ENCODE data around the gene ASIC1. TPM values are rescaled to one million over a fixed set of nuclear protein-coding genes. Genes with fewer than 3 reads are reported as not detected.

ASIC1 gene
- total and polyA plus RNA-seq, 2 of the 4 experiments (the other 2 are of a cell fraction) = 1.6 to 9.9 TPM

DNA sequence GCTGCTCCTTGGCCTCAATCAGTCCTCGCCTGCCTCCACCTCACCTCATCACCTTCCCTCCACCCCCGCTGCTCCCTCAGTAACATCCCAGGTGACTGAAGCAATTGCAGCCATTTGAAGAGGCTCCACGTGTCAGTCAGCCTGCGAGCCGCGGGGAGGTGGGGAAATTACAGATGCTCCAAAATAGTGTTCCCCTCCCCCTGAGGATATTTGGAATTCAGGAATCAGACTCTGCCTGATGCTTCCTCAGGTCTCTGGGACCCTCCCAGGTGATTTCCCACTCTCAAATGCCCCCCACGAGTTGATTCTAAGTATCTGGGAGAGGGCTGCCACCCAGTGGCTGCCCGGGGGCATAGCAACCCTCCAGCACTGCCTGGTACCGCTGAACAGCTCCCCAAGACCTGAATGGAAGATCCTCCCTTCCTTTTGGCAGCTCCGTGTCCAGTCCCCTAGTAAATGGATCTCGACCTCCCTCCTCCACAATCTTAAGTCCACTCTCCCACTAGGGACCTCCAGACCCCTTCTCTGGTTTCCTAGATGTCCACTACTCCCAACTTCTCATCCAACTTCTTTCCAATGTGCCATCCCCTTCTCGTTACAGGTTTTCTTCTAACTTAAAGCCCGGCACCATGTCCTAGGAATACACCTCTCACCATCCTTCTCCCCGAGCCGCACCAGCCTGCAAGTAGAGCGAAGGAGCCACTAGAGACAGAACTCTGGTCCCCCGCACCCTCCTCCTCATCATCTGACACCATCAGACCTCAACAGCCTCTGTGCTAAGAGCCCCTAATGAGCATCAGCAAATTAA lies 1.4 kb upstream of the ASIC1 start:
- Histone ChIP-seq H4K8ac (ENCODE audit: low read depth in 2 of 2, low read length in 2 of 2) (no peak overlapping the region), H2AK9ac (replicated peaks; ENCODE audit: low read depth, low read length, poor library complexity) (no peak overlapping the region), H2AFZ (replicated peaks; ENCODE audit: low read length, poor library complexity) (peak overlapping the region; percentile 74), H3K9ac (ENCODE audit: low read depth, low read length) (no peak overlapping the region), H3K4me3 (ENCODE audit: insufficient read depth, low read depth, low read length) (no peak overlapping the region), H2BK15ac (ENCODE audit: low read depth, low read length) (no peak overlapping the region), H3K27ac (ENCODE audit: insufficient read depth, low read length) (no peak overlapping the region), H3K36me3 (ENCODE audit: control insufficient read depth, insufficient read depth, low read length) (0 out of 2 replicates have a peak, but pooled peaks cover 3% of the 10 kb centered on the region), H3K79me1 (ENCODE audit: low read depth in 1 of 2, low read length in 2 of 2) (no peaks in the 10 kb centered on the region; a peak in 1 of 4 replicates), H3K23ac (ENCODE audit: low read depth, low read length) (0 out of 2 replicates have a peak overlapping the region, but pooled peaks have one; percentile 48), H3K27me3 (ENCODE audit: control insufficient read depth, insufficient read depth, low read length) (peaks cover 40% of the 10 kb centered on the region), H4K20me1 (ENCODE audit: insufficient read depth, low read length) (peaks cover 7% of the 10 kb centered on the region; the same call in 1 of the 2 replicates), H3K9me3 (ENCODE audit: control insufficient read depth, insufficient read depth, low read length) (no peaks in the 10 kb centered on the region), H3K4me2 (ENCODE audit: low read depth, low read length) (peak overlapping the region; percentile 84), H3K14ac (replicated peaks; ENCODE audit: low read depth, low read length) (no peak overlapping the region), H3K56ac (ENCODE audit: extremely low read depth, insufficient read depth, low read length) (no peak overlapping the region), H4K5ac (ENCODE audit: low read depth, low read length) (no peak overlapping the region), H2BK20ac (ENCODE audit: low read depth, low read length) (no peak overlapping the region), H2BK5ac (ENCODE audit: low read depth, low read length, poor library complexity, severe bottlenecking) (no peak overlapping the region), H2BK120ac (ENCODE audit: low read depth, low read length) (no peak overlapping the region), H2AK5ac (ENCODE audit: low read depth, low read length) (peak overlapping the region; percentile 28; the same call in 1 of the 2 replicates), H3K4me1 (ENCODE audit: control insufficient read depth, insufficient read depth, low read length) (peaks cover 7% of the 10 kb centered on the region), H3K4ac (ENCODE audit: low read depth, low read length) (no peak overlapping the region), H3K9me1 (ENCODE audit: insufficient read depth, low read length) (no peaks in the 10 kb centered on the region), H4K91ac (ENCODE audit: insufficient read depth, low read depth, low read length) (no peak overlapping the region), H3K18ac (ENCODE audit: low read depth, low read length) (no peak overlapping the region)
- POLR2A ChIA-PET (ENCODE audit: unreplicated experiment) = no interaction called here
- DNase-seq (peak; percentile 46), ATAC-seq (ENCODE audit: low read depth) (peak; percentile 46)
- 0% methylated on average over 2 of the region's 17 CpGs; no CpG with 5 or more reads in 1 of the 2 experiments for WGBS, 2 experiments (ENCODE audit: extremely low coverage in 2 of 2, insufficient read length in 1 of 2)
- in situ Hi-C loops (cut with MboI; ENCODE audit: low sequenced_read_pairs) = loop anchor here (5.0 kb wide), 1 partner anchor 84 kb away; the partner anchor contains the start of gene AQP6
- intact Hi-C loops (cut with micrococcal nuclease) = loop anchor here (1.0 to 2.0 kb wide), 4 partner anchors 82 to 279 kb away; no protein-coding TSS in a partner anchor
- no TSS peak for BruUV-seq (replicated peaks)
- CTCF ChIA-PET = interaction anchor here (0.6 to 1.8 kb wide), 18 partner anchors 10 to 780 kb away, joined by 3 to 17 read pairs (median 4); partner anchors contain the start of gene RACGAP1
- dilution Hi-C loops (cut with HindIII; ENCODE audit: low sequenced_read_pairs, unreplicated experiment) = no loop called here
- TF ChIP-seq MXI1 (IDR thresholded peaks at IDR 0.05; ENCODE audit: borderline replicate concordance, low read depth, low read length) (0 out of 2 replicates have a peak, but pooled peaks have one; percentile 28), MAZ (IDR thresholded peaks at IDR 0.05; ENCODE audit: borderline replicate concordance, low read depth, low read length) (peak; percentile 53; the same call in 1 of the 2 replicates), POLR2A (IDR thresholded peaks at IDR 0.05; ENCODE audit: low read depth, low read length) (no peak), NFE2L2 (IDR thresholded peaks at IDR 0.05; ENCODE audit: low read depth, low read length) (no peak), SMC3 (IDR thresholded peaks at IDR 0.05; ENCODE audit: low read depth, low read length) (peak; percentile 88), CHD1 (IDR thresholded peaks at IDR 0.05; ENCODE audit: low read depth, low read length) (no peak), RFX5 (IDR thresholded peaks at IDR 0.05; ENCODE audit: low read depth, low read length) (no peak), RAD21 (IDR thresholded peaks at IDR 0.05; ENCODE audit: low read length) (peak; percentile 88)
- TF ChIP-seq, protein P1, sequence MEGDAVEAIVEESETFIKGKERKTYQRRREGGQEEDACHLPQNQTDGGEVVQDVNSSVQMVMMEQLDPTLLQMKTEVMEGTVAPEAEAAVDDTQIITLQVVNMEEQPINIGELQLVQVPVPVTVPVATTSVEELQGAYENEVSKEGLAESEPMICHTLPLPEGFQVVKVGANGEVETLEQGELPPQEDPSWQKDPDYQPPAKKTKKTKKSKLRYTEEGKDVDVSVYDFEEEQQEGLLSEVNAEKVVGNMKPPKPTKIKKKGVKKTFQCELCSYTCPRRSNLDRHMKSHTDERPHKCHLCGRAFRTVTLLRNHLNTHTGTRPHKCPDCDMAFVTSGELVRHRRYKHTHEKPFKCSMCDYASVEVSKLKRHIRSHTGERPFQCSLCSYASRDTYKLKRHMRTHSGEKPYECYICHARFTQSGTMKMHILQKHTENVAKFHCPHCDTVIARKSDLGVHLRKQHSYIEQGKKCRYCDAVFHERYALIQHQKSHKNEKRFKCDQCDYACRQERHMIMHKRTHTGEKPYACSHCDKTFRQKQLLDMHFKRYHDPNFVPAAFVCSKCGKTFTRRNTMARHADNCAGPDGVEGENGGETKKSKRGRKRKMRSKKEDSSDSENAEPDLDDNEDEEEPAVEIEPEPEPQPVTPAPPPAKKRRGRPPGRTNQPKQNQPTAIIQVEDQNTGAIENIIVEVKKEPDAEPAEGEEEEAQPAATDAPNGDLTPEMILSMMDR (conservative IDR thresholded peaks at IDR 0.05; ENCODE audit: low read depth, low read length) = peak; percentile 97
- TF ChIP-seq, protein P2, sequence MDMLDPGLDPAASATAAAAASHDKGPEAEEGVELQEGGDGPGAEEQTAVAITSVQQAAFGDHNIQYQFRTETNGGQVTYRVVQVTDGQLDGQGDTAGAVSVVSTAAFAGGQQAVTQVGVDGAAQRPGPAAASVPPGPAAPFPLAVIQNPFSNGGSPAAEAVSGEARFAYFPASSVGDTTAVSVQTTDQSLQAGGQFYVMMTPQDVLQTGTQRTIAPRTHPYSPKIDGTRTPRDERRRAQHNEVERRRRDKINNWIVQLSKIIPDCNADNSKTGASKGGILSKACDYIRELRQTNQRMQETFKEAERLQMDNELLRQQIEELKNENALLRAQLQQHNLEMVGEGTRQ (IDR thresholded peaks at IDR 0.05; ENCODE audit: low read depth, low read length) = no peak

Measured in IMR-90 (cell line).